Measurements from ENCODE around the gene PRR19. TPM values are rescaled to one million over a fixed set of nuclear protein-coding genes. Genes with fewer than 3 reads are reported as not detected.

PRR19 gene
- total and polyA plus RNA-seq, 4 donors = 0.27 to 0.43 (median 0.42) TPM; not detected in 1

GRCh38 chr19:42253245-42254088 lies 48.5 kb upstream of the PRR19 start:
- WGBS = under 1% methylated on average over 71 of the region's 71 CpGs
- DNase-seq (ENCODE audit: low spot score) = peak; percentile 66
- peaks cover 16 to 47% (median 33%) of the 10 kb centered on the region in 4 donors for H3K4me1 ChIP-seq (ENCODE audit: control insufficient read depth in 4 of 4, insufficient read depth in 4 of 4, low read length in 3 of 4)

GRCh38 chr19:42254089-42254849 lies 47.7 kb upstream of the PRR19 start:
- under 1% methylated on average over 70 of the region's 70 CpGs for WGBS
- Histone ChIP-seq H3K9me3 (ENCODE audit: control insufficient read depth in 4 of 4, low read length in 3 of 4) (no peaks in the 10 kb centered on the region), H3K27ac (ENCODE audit: low read depth in 1 of 2, low read length in 2 of 2) (peak overlapping the region; percentile 99 to 100), H3K36me3 (ENCODE audit: control insufficient read depth in 4 of 4, insufficient read depth in 3 of 4, low read depth in 1 of 4, low read length in 3 of 4) (peaks cover 0 to 8% (median 3%) of the 10 kb centered on the region in 4 donors), H3K9ac (ENCODE audit: low read depth in 1 of 2, low read length in 2 of 2) (peak overlapping the region; percentile 93 to 96), H3K27me3 (ENCODE audit: control insufficient read depth in 4 of 4, insufficient read depth in 4 of 4, low read length in 3 of 4) (no peaks in the 10 kb centered on the region), H3K4me1 (ENCODE audit: control insufficient read depth in 4 of 4, insufficient read depth in 4 of 4, low read length in 3 of 4) (peaks cover 16 to 43% (median 33%) of the 10 kb centered on the region in 4 donors), H3K4me3 (ENCODE audit: low read depth in 1 of 3, low read length in 3 of 3) (peak overlapping the region; percentile 64 to 99 (median 66))
- TF ChIP-seq TAF1 (conservative IDR thresholded peaks at IDR 0.05) (no peak), FOXA2 (IDR thresholded peaks at IDR 0.05) (no peak), RXRA (IDR thresholded peaks at IDR 0.05) (peak; percentile 6 to 23), RAD21 (IDR thresholded peaks at IDR 0.05) (no peak), HNF4G (IDR thresholded peaks at IDR 0.05) (no peak), HNF4A (conservative IDR thresholded peaks at IDR 0.05) (peak; percentile 8 to 49), EGR1 (IDR thresholded peaks at IDR 0.05; ENCODE audit: low read depth in 2 of 2) (peak in 1 of 2 donors; percentile 36), REST (IDR thresholded peaks at IDR 0.05) (no peak), YY1 (IDR thresholded peaks at IDR 0.05) (no peak)
- peak; percentile 71 for DNase-seq (ENCODE audit: low spot score)

More at GRCh38 chr19:42253245-42254088, 48.5 kb upstream of the PRR19 start:
- Histone ChIP-seq H3K27me3 (ENCODE audit: control insufficient read depth in 4 of 4, insufficient read depth in 4 of 4, low read length in 3 of 4) (no peaks in the 10 kb centered on the region), H3K27ac (ENCODE audit: low read depth in 1 of 2, low read length in 2 of 2) (peak overlapping the region; percentile 99 to 100), H3K9me3 (ENCODE audit: control insufficient read depth in 4 of 4, low read length in 3 of 4) (no peaks in the 10 kb centered on the region), H3K4me3 (ENCODE audit: low read depth in 1 of 3, low read length in 3 of 3) (peak overlapping the region; percentile 72 to 99 (median 91)), H3K9ac (ENCODE audit: low read depth in 1 of 2, low read length in 2 of 2) (peak overlapping the region; percentile 58 to 72), H3K36me3 (ENCODE audit: control insufficient read depth in 4 of 4, insufficient read depth in 3 of 4, low read depth in 1 of 4, low read length in 3 of 4) (peaks cover 0 to 12% (median 5%) of the 10 kb centered on the region in 4 donors)
- TF ChIP-seq CTCF (IDR thresholded peaks at IDR 0.05; ENCODE audit: low read depth, low read length, missing input control) = no peak
- no peak for TF ChIP-seq GABPA (IDR thresholded peaks at IDR 0.05 in 1 of 2, conservative IDR thresholded peaks at IDR 0.05 in 1 of 2)
- no peak for TF ChIP-seq EGR1 (IDR thresholded peaks at IDR 0.05; ENCODE audit: low read depth in 2 of 2)
